H1 (cell line): Measurements from ENCODE around the gene NUBPL. TPM values are rescaled to one million over a fixed set of nuclear protein-coding genes. Genes with fewer than 3 reads are reported as not detected.

Source experiments
- CTCF ChIA-PET: fragments of 300-600 bp; sonication (Branson Sonifier 250); formaldehyde crosslinking; loops from one replicate; lab custom pipeline; 2021; ENCODE audit not compliant: partially characterized antibody; lab: Charles Lee
- POLR2A ChIA-PET: fragments of 300-600 bp; sonication (Branson Sonifier 250); formaldehyde crosslinking; loops from one replicate; lab custom pipeline; 2021; ENCODE audit warnings: inconsistent platforms; ENCODE audit not compliant: partially characterized antibody; lab: Charles Lee
- DNase-seq, 2 experiments: peaks; one replicate each; pipeline versions ENCODE4 v3.0.0 to v3.0.0-alpha.2; 2010 to 2022; ENCODE audit warnings: low spot score in 2 of 2, low read depth in 1 of 2, mixed read lengths in 1 of 2
- FAIRE-seq: peaks from 2 replicates; lab custom pipeline; 2011; peaks lifted over from hg19 to GRCh38; lab: Jason Lieb, UNC
- H2AFZ ChIP-seq: 2 replicates; pipeline ENCODE4 v1.8.1; 2012; ENCODE audit warnings: low read length, inconsistent platforms
- H2AK5ac ChIP-seq: 2 replicates; pipeline ENCODE4 v1.6.1; 2013; ENCODE audit warnings: low read depth, low read length
- H2BK120ac ChIP-seq: replicated peaks from 2 replicates; pipeline ENCODE3; 2013; ENCODE audit warnings: low read depth, low read length, inconsistent platforms
- H2BK12ac ChIP-seq: 2 replicates; pipeline ENCODE4 v1.6.1; 2013; ENCODE audit warnings: low read depth, low read length
- H2BK15ac ChIP-seq: 2 replicates; pipeline ENCODE4 v1.6.1; 2013; ENCODE audit warnings: low read length
- H2BK20ac ChIP-seq: 2 replicates; pipeline ENCODE4 v1.6.1; 2013; ENCODE audit warnings: low read length
- H2BK5ac ChIP-seq: 2 replicates; pipeline ENCODE4 v1.6.1; 2013; ENCODE audit warnings: low read depth, low read length
- H3K14ac ChIP-seq: 2 replicates; pipeline ENCODE4 v1.6.1; 2013; ENCODE audit warnings: inconsistent platforms; ENCODE audit not compliant: insufficient read length
- H3K18ac ChIP-seq: 2 replicates; pipeline ENCODE4 v1.6.1; 2013; ENCODE audit warnings: low read length; ENCODE audit errors: extremely low read depth
- H3K23ac ChIP-seq: 2 replicates; pipeline ENCODE4 v1.6.1; 2013; ENCODE audit warnings: inconsistent platforms; ENCODE audit not compliant: insufficient read length
- H3K23me2 ChIP-seq: 2 replicates; pipeline ENCODE4 v1.6.1; 2013; ENCODE audit warnings: low read depth, low read length
- H3K27ac ChIP-seq: 2 replicates; pipeline ENCODE4 v1.6.1; 2011; ENCODE audit warnings: low read depth, low read length, inconsistent platforms
- H3K27me3 ChIP-seq, 4 experiments: replicated peaks in 1 of 4; 1 replicate in 1 of 4; 2 replicates in 3 of 4; pipeline versions ENCODE4 v1.6.1 to v1.8.1; 2011 to 2013; ENCODE audit warnings: low read length in 3 of 4, mild to moderate bottlenecking in 3 of 4, inconsistent platforms in 2 of 4, mixed read lengths in 2 of 4, moderate library complexity in 1 of 4; ENCODE audit not compliant: control insufficient read depth in 3 of 4, insufficient read depth in 3 of 4; ENCODE audit errors: extremely low read depth in 1 of 4
- H3K36me3 ChIP-seq, 4 experiments: 2 replicates each; pipeline versions ENCODE4 v1.6.1 to v1.8.1; 2011 to 2013; ENCODE audit warnings: mild to moderate bottlenecking in 4 of 4, low read length in 3 of 4, moderate library complexity in 2 of 4, control low read depth in 1 of 4, inconsistent platforms in 1 of 4; ENCODE audit not compliant: insufficient read depth in 4 of 4, control insufficient read depth in 2 of 4
- H3K4ac ChIP-seq: replicated peaks from 2 replicates; pipeline ENCODE3; 2013; ENCODE audit warnings: low read length, low read depth, mixed read lengths, inconsistent platforms; ENCODE audit not compliant: insufficient read length
- H3K4me1 ChIP-seq, 4 experiments: replicated peaks in 1 of 4; 1 replicate in 1 of 4; 2 replicates in 3 of 4; pipeline versions ENCODE4 v1.6.1 to v1.8.1; 2011 to 2013; ENCODE audit warnings: low read length in 3 of 4, inconsistent platforms in 2 of 4, mixed read lengths in 1 of 4; ENCODE audit not compliant: insufficient read depth in 4 of 4, control insufficient read depth in 3 of 4
- H3K4me2 ChIP-seq, 2 experiments: 2 replicates each; pipeline versions ENCODE4 v1.6.1 to v1.8.1; 2011 to 2013; ENCODE audit warnings: low read depth in 2 of 2, low read length in 2 of 2, control low read depth in 1 of 2, inconsistent platforms in 1 of 2, mild to moderate bottlenecking in 1 of 2; ENCODE audit not compliant: insufficient read depth in 1 of 2
- H3K4me3 ChIP-seq, 4 experiments: fragments of 200-600, 300-600 bp in 1 of 4; sonication (generic), shearing (Covaris generic), sonication (Bioruptor Twin) in 1 of 4; 2 replicates each; pipeline versions ENCODE4 v1.5.1 to v1.8.1; 2011 to 2016; ENCODE audit warnings: low read length in 4 of 4, low read depth in 3 of 4, control low read depth in 2 of 4, inconsistent platforms in 2 of 4, mild to moderate bottlenecking in 2 of 4, mixed read lengths in 1 of 4, moderate library complexity in 1 of 4; ENCODE audit not compliant: insufficient read depth in 2 of 4; ENCODE audit errors: extremely low read depth in 1 of 4
- H3K56ac ChIP-seq: replicated peaks from 2 replicates; pipeline ENCODE3; 2013; ENCODE audit warnings: low read depth, mild to moderate bottlenecking, mixed read lengths, low read length, inconsistent platforms; ENCODE audit not compliant: insufficient read length
- H3K79me1 ChIP-seq: 2 replicates; pipeline ENCODE4 v1.6.1; 2013; ENCODE audit warnings: low read depth, low read length, control low read depth
- H3K79me2 ChIP-seq, 2 experiments: 2 replicates each; pipeline versions ENCODE4 v1.6.1 to v1.8.1; 2012 to 2013; ENCODE audit warnings: low read length in 2 of 2, mild to moderate bottlenecking in 2 of 2, inconsistent platforms in 1 of 2; ENCODE audit not compliant: insufficient read depth in 2 of 2, control insufficient read depth in 1 of 2
- H3K9ac ChIP-seq, 4 experiments: replicated peaks in 1 of 4; 1 replicate in 1 of 4; 2 replicates in 3 of 4; pipeline versions ENCODE4 v1.6.1 to v1.8.1; 2011 to 2013; ENCODE audit warnings: low read depth in 3 of 4, low read length in 3 of 4, control low read depth in 2 of 4, mild to moderate bottlenecking in 2 of 4, moderate library complexity in 2 of 4, inconsistent platforms in 1 of 4; ENCODE audit errors: extremely low read depth in 1 of 4
- H3K9me3 ChIP-seq, 2 experiments: 2 replicates each; pipeline versions ENCODE4 v1.6.1 to v1.8.1; 2012 to 2013; ENCODE audit warnings: mild to moderate bottlenecking in 2 of 2, moderate library complexity in 2 of 2, control low read depth in 1 of 2, inconsistent platforms in 1 of 2, low read depth in 1 of 2, low read length in 1 of 2, mixed read lengths in 1 of 2; ENCODE audit not compliant: insufficient read depth in 2 of 2
- H4K20me1 ChIP-seq, 2 experiments: replicated peaks in 1 of 2; 2 replicates each; pipeline versions ENCODE3 to v1.8.1; 2011 to 2013; ENCODE audit warnings: inconsistent platforms in 2 of 2, low read length in 2 of 2, mild to moderate bottlenecking in 1 of 2; ENCODE audit not compliant: insufficient read depth in 2 of 2, control insufficient read depth in 1 of 2
- H4K5ac ChIP-seq: 2 replicates; pipeline ENCODE4 v1.6.1; 2013; ENCODE audit warnings: low read length, low read depth, mixed read lengths, inconsistent platforms; ENCODE audit not compliant: insufficient read length
- H4K8ac ChIP-seq: 2 replicates; pipeline ENCODE4 v1.8.0; 2013; ENCODE audit warnings: mild to moderate bottlenecking, moderate library complexity, low read length, inconsistent platforms; ENCODE audit not compliant: insufficient read depth; ENCODE audit errors: extremely low read depth
- H4K91ac ChIP-seq: replicated peaks from 2 replicates; pipeline ENCODE3; 2013; ENCODE audit warnings: low read length, mixed read lengths, inconsistent platforms; ENCODE audit not compliant: insufficient read length
- BCL11A ChIP-seq, 2 experiments: IDR thresholded peaks; one replicate each; pipeline ENCODE4 v1.6.1; 2011; ENCODE audit warnings: low read depth in 2 of 2, low read length in 2 of 2, mild to moderate bottlenecking in 2 of 2
- CEBPB ChIP-seq: IDR thresholded peaks from 2 replicates; pipeline ENCODE4 v1.6.1; 2012; ENCODE audit warnings: low read depth, low read length
- CHD1 ChIP-seq: IDR thresholded peaks from 2 replicates; pipeline ENCODE4 v1.6.1; 2012; ENCODE audit warnings: low read depth, low read length, improper control_type of control experiment
- CHD2 ChIP-seq: IDR thresholded peaks from 2 replicates; pipeline ENCODE4 v1.6.1; 2012; ENCODE audit warnings: low read length, improper control_type of control experiment
- CTBP2 ChIP-seq: IDR thresholded peaks from 2 replicates; pipeline ENCODE4 v1.7.0; 2011; ENCODE audit warnings: borderline replicate concordance, mild to moderate bottlenecking, moderate library complexity, mixed read lengths, low read length; ENCODE audit not compliant: insufficient read depth, insufficient read length
- EZH2 ChIP-seq: fragments of 200-600 bp; sonication (generic); IDR thresholded peaks from 2 replicates; pipeline ENCODE4 v1.7.1; 2012; ENCODE audit warnings: low read depth, mild to moderate bottlenecking, moderate library complexity, low read length, inconsistent platforms; ENCODE audit not compliant: severe bottlenecking
- POLR2A ChIP-seq, 2 experiments: IDR thresholded peaks; 1 replicate in 1 of 2; 2 replicates in 1 of 2; pipeline ENCODE4 v1.6.1; 2011; ENCODE audit warnings: low read depth in 2 of 2, low read length in 2 of 2, mild to moderate bottlenecking in 2 of 2; ENCODE audit errors: control extremely low read depth in 1 of 2
- SIN3A ChIP-seq, 2 experiments: IDR thresholded peaks in 1 of 2; conservative IDR thresholded peaks in 1 of 2; 2 replicates each; pipeline ENCODE4 v1.6.1; 2011 to 2012; ENCODE audit warnings: low read length in 2 of 2, improper control_type of control experiment in 1 of 2, low read depth in 1 of 2, mild to moderate bottlenecking in 1 of 2
- SP2 ChIP-seq: IDR thresholded peaks from 2 replicates; pipeline ENCODE4 v1.6.1; 2012; ENCODE audit warnings: mild to moderate bottlenecking, low read length, inconsistent platforms
- YY1 ChIP-seq: IDR thresholded peaks from 2 replicates; pipeline ENCODE4 v1.6.1; 2011; ENCODE audit warnings: low read depth, mild to moderate bottlenecking, low read length
- polyA plus RNA-seq, 7 experiments: library from polyadenylated mRNA; depleted of rRNA in 3 of 7; stranded (reverse) in 5 of 7; unstranded in 2 of 7; fragments of >200 nt in 5 of 7; fragments of 200-250 nt in 2 of 7; gene quantifications; 1 replicate in 5 of 7; 2 replicates in 1 of 7; 4 replicates in 1 of 7; pipeline versions ENCODE4 v1.2.1 to v1.2.3, GENCODE V29; 2011 to 2013; ENCODE audit warnings: missing spikeins in 2 of 7, mixed read lengths in 2 of 7
- total RNA-seq: library from RNA; stranded (reverse); fragmentation: NEBNext Ultra II Directional; extraction: Animal tissue kit (Norgen Biotek cat#: 25700); gene quantifications from 2 replicates; pipeline ENCODE4 v1.2.1, GENCODE V29; 2021

The NUBPL gene
- total and polyA plus RNA-seq, 2 of the 8 experiments (the other 6 are each of a cell fraction or from before 2014, with no cell fraction given) = 1.6 to 6.8 TPM

GRCh38 chr14:31806249-31806648 lies 245.0 kb downstream of the NUBPL start:
- no peaks in the 10 kb centered on the region for H4K20me1 ChIP-seq
- DNase-seq (no peak), FAIRE-seq (no peak)
- no peak overlapping the region for H3K27ac ChIP-seq
- 0 out of 4 replicates have a peak, but pooled peaks cover 0 to 3% of the 10 kb centered on the region in 2 experiments for H3K9me3 ChIP-seq
- no peak overlapping the region for H2BK20ac ChIP-seq
- TF ChIP-seq CTBP2 (no peak), YY1 (no peak), SP2 (no peak), BCL11A (IDR thresholded peaks at IDR 0.05; ENCODE audit: low read depth in 2 of 2, low read length in 2 of 2) (no peak), SIN3A (conservative IDR thresholded peaks at IDR 0.05 in 1 of 2, IDR thresholded peaks at IDR 0.05 in 1 of 2; ENCODE audit: low read depth in 1 of 2, low read length in 2 of 2) (no peak), CHD2 (no peak), CEBPB (no peak), POLR2A (IDR thresholded peaks at IDR 0.05; ENCODE audit: control extremely low read depth in 1 of 2, low read depth in 2 of 2, low read length in 2 of 2) (no peak), CHD1 (no peak), EZH2 (no peak)
- H2AFZ ChIP-seq = no peak overlapping the region
- H4K5ac ChIP-seq = no peak overlapping the region
- H3K56ac ChIP-seq = no peak overlapping the region
- no peak overlapping the region for H3K4ac ChIP-seq
- H4K91ac ChIP-seq = no peak overlapping the region
- no peak overlapping the region for H2AK5ac ChIP-seq
- no peaks in the 10 kb centered on the region for H3K36me3 ChIP-seq
- H3K79me1 ChIP-seq = no peaks in the 10 kb centered on the region
- H3K27me3 ChIP-seq = no peaks in the 10 kb centered on the region
- no peak overlapping the region for H3K23ac ChIP-seq
- H2BK120ac ChIP-seq = no peak overlapping the region
- ChIA-PET CTCF (interaction anchor here (0.6 to 0.9 kb wide), 2 partner anchors 49 to 118 kb away, joined by 3 read pairs; no protein-coding TSS in a partner anchor), POLR2A (no interaction called here)
- H3K9ac ChIP-seq = no peak overlapping the region
- no peak overlapping the region for H3K14ac ChIP-seq
- no peak overlapping the region for H3K4me3 ChIP-seq
- no peaks in the 10 kb centered on the region for H3K4me1 ChIP-seq
- H2BK15ac ChIP-seq = no peak overlapping the region
- H3K23me2 ChIP-seq = no peaks in the 10 kb centered on the region
- no peak overlapping the region for H2BK12ac ChIP-seq
- no peak overlapping the region for H2BK5ac ChIP-seq
- no peak overlapping the region for H3K4me2 ChIP-seq
- H3K79me2 ChIP-seq = no peaks in the 10 kb centered on the region
- H4K8ac ChIP-seq = no peak overlapping the region
- no peak overlapping the region for H3K18ac ChIP-seq
